GM12865 (cell line): ENCODE results near the gene SH3PXD2B.

Experiments
- DNase-seq: peaks from one replicate; pipeline ENCODE4 v3.0.0; 2010; ENCODE audit warnings: low read depth
- H3K4me3 ChIP-seq: 2 replicates; pipeline ENCODE4 v1.5.1; 2011; ENCODE audit warnings: mild to moderate bottlenecking, low read depth, low read length, control low read depth
- CTCF ChIP-seq: IDR thresholded peaks from 2 replicates; pipeline ENCODE4 v1.5.1; 2011; ENCODE audit warnings: low read length, control low read depth, low read depth, inconsistent platforms; ENCODE audit not compliant: insufficient read depth; ENCODE audit errors: missing control alignments

Gene SH3PXD2B

DNA sequence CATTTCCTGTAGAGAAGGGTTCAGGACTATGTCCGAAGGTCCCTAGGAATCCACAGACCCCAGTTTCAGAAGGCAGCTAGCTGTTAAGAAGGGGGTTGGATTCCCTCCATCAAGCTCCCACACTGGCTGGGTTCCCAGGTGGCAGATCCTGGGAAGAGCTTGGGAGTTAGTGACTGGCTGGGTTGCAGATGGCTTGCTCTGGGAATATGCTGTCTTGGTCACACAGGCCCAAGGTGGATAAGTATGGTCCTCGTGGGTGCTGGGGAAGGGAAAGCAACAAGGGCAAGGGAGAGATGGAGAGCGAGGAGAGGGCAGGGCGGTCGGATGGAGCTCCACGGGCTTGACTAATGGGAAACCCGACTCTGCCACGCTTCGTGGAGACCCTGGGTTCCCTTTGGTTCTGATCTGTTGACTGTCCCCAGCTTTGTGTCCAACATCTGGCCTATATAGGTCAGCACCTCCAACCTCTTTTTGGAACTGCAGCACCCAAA lies 17.4 kb downstream of the SH3PXD2B start:
- TF ChIP-seq CTCF = no peak
- no peak overlapping the region for H3K4me3 ChIP-seq
- DNase-seq = no peak

DNA sequence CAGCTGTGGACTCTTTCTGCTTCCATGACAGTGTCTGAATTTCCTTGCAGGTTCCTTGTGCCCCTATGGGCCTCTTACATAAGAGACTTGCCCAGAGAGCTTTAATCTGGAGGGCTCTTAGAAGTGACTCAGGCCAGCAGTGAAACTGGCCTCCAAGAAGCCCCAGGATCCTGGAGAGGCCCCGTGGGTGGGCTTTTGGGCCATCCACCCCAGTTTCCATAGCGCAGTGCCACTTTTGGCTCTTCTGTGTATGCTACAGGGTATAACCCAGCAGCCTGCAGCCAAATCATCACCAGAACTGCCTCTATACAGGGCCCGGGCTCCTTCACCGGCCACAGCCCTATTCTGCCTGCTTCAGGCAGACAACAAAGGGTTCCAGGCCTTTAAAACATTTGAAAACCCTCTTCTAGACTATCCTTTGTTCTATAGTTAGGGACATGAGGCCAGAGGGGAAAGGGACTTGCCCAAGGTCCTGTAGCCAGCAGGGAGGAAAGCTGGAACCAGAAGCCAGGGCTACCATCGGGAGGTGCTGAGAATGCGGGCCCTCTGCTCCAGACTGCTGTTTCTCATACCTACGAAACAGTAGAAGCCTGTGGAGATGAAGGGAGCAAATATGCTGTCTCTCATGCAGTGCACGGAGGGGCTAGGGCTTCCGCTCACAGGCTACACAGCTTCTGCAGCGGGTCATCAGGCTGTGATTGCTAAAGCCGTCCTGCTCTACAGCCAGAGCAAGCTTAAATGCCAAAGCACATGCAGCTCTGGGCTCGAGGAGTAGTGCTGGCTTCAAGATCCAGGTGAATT lies 18.0 kb downstream of the SH3PXD2B start:
- no peak for DNase-seq
- no peak for TF ChIP-seq CTCF
- no peak overlapping the region for H3K4me3 ChIP-seq

DNA sequence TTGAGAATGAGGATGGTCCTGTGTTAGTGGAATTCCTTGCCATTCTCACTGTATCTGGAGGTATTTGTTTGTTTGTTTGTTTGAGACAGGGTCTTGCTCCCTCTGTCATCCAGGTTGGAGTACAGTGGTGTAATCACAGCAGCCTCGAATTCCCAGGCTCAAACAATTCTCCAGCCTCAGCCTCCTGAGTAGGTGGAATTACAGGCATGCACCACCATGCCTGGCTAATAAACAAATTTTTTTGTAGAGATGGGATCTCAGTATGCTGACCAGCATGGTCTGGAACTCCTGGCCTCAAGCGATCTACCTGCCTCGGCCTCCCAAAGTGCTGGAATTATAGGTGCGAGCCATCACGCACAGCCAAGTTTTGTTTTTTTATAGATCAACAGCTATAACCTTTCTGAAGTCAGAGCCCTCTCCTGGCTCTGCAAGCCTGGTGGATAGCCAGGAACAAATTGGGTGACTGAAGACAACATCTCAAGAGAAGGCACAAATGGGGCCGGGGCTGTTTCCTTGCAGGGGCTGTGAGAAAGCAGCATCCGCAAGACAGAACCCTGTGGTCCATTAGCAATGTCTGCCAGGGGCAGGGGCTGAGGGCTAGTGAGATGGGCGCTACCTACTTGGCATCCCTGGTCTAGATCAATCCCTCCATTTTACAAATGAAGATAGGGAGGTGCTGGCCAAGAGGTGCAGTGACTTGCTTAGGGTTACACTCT lies 18.8 kb downstream of the SH3PXD2B start:
- no peak overlapping the region for H3K4me3 ChIP-seq
- no peak for DNase-seq
- no peak for TF ChIP-seq CTCF

DNA sequence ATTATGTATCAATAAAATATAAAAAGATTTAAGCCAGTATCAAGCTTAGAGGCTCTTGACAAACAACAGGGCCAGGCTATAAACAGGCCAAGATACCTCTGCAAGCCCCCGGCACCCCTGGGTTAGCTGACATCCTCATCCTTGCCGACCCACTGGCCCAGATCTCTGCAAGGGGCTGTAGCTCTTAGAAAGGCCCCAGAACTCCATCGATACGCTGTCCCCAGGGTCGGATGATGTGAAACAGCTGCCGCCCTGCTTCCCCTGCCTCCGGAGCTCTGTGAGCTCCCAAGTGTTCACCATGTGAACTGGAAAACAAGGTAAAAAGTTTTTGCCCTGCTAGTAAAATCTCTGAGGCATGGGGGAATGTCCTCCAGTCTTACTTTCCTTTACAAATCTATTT lies 20.1 kb downstream of the SH3PXD2B start:
- DNase-seq = no peak
- no peak for TF ChIP-seq CTCF
- H3K4me3 ChIP-seq = no peak overlapping the region

- no peak for DNase-seq
- no peak overlapping the region for H3K4me3 ChIP-seq
Observed at GRCh38 chr5:172433513-172433912, 20.8 kb downstream of the SH3PXD2B start.

GRCh38 chr5:172433071-172433470 lies 21.3 kb downstream of the SH3PXD2B start:
- DNase-seq = no peak
- no peak for TF ChIP-seq CTCF
- H3K4me3 ChIP-seq = no peak overlapping the region

More at GRCh38 chr5:172433513-172433912, 20.8 kb downstream of the SH3PXD2B start:
- TF ChIP-seq CTCF = no peak
